GM19467 (cell line): ENCODE measurements around the gene FAM236D.
"Not testable (repeated sequence)": the region's sequence is repeated elsewhere in the genome, so short reads cannot be mapped to it uniquely, and the experiment has no call there.

ENCODE experiments used
- ATAC-seq: cut with Tn5 transposase; IDR thresholded peaks from one replicate; pipeline ENCODE4 v1.9.1; 2021; ENCODE audit warnings: mild to moderate bottlenecking, moderate library complexity; ENCODE audit not compliant: unreplicated experiment

The FAM236D gene

DNA sequence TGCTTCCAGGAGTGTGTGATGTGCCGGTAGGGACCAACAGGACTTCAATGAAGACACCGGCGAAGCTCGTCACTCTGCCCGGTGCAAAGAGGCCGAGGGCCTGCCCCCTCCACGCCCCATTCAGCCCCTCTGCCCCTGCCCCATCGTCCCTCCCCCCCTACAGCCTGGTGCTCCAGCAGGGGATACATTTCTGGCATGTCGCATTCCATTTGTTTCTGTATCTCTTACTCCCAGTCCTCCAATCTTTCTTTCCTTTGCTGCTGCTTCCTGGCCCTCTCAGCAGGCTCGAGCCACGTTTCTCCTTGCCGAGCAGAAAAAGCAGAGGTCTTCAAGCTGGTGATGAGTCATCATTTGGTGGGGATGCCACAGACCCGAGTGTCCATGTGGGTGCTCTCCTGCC is at the start of gene FAM236D:
Gene FAM236D, minus strand, starts transcription at position 101 of the 400 bp plus-strand sequence. Its CDS starts 100 bp downstream, at position 1.
- ATAC-seq, result not testable (repeated sequence)

DNA sequence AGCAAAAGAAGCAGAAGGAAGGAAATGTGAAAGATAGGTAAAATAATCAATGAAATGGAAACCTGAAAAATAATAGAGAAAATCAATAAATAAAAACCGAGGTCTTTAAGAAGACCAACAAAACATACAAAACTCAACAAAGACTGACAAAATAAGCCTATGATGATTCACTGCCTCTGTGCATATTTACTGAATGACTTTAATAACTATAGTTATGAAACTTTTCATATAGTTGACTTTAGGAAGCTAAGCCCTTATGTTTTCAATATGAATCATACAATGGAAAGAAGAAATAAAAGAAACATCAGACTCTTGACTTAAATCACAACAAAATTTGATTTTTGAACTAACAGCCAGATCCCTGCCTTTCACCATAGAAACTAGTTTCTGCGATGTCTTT is 29.5 kb upstream of the FAM236D start:
- ATAC-seq, result not testable (repeated sequence)

DNA sequence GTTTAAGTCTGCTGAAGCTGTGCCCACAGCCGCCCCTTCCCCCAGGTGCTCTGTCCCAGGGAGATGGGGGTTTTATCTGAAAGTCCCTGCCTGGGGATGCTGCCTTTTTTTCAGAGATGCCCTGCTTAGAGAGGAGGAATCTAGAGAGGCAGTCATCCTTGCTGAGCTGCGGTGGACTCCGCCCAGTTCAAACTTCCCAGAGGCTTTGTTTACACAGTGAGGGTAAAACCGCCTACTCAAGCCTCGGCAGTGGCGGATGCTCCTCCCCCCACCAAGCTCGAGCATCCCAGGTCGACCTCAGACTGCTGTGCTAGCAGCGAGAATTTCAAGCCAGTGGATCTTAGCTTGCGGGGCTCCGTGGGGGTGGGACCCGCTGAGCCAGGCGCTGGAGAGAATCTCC is 22.7 kb upstream of the FAM236D start:
- ATAC-seq, result not testable (repeated sequence)

DNA sequence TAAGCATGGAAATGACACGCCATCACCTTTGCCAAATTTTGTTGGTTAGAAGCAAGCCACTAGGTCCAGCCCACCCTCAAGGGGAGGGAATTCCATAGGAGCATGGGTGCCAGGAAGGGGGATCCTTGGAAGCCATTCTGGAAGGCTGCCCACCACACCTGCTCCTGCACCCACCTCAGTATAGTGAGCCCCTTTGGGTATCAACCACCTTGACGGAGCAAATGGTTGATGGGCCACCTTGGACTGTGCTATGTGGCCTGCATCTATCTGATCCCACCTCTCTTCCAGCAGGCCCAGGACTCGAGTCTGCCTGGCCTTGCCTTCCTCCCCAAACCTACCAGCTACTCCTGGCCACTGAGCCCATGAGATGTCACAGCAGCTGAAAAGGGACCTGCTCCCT is 17.6 kb downstream of the FAM236D start:
- not testable (repeated sequence) for ATAC-seq

DNA sequence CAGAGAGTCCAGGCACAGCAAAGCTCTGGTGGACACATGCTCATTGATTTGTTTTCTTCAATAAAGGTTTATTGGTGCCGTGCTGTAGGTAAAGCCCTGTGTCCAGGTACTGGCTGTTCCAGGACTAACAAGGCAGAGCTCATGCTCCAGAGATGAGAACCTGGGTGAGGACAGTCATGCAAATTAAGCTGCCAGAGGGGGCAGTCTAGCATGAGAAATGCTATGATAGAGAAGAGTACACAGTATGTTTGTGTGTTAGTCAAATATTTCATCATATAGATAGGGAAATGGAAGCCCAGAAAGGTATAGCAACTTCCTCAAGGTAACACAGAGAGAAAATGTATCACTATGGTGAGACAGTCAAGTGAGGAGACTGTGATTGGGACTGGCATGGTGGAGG is 19.9 kb downstream of the FAM236D start:
- not testable (repeated sequence) for ATAC-seq

DNA sequence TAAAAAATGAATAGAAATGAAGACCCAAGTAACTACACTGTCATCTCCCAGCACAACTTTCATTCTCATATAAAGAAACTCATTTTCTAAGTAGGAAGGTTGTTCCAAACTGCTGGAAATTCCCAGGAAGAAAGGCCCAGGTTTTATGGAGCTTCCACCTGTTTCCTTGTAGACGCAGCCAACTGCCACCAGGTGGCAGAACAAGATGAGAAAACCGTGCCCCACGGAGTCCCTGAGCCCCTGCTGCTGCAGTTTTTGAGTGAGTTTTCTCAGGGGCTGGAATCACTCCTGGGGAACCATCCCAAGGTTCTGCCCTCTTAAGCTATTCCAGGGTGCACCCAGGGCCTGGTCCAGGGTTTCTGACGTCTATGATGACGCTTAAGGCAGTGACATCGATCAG is 24.0 kb downstream of the FAM236D start:
- ATAC-seq, result not testable (repeated sequence)

DNA sequence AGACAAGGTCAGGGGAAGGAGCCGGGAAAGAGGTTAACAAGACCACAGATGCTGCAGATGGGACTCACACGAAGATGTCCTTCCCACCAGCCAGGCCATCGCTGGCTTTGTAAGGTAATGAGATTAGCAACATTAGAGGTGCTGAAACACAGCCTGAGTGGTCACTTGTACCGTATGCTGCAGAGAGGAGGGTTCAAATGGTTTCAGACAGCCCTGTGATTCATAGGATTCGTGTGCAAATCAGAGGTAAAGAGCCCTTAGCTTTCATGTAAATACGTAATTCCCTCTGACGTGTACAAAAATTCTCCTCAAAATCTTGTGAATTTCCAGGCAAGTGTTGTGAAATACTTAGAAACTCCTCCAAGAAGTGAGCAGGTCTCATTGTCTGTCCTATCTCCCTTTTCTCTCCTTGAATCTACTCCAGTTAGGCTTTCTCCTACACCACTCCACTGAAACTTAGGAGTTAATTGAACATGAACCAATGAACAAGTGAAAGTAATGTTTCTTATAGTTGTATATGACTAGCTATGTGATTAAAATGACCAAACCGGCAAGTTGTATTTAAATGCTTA is 24.6 kb downstream of the FAM236D start:
- not testable (repeated sequence) for ATAC-seq

DNA sequence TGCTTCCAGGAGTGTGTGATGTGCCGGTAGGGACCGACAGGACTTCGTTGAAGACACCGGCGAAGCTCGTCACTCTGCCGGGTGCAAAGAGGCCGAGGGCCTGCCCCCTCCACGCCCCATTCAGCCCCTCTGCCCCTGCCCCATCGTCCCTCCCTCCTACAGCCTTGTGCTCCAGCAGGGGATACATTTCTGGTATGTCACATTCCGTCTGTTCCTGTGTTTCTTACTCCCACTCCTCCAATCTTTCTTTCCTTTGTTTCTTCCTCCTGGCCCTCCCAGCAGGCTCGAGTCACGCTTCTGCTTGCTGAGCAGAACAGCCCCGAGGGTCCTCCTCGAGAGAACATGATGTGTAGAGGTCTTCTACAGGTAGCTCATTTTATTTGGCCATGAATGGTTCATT is 25.4 kb downstream of the FAM236D start, which contains the start of gene FAM236B:
Gene FAM236B, minus strand, starts transcription at position 101 of the 400 bp plus-strand sequence. Its CDS starts 100 bp downstream, at position 1.
- ATAC-seq, result not testable (repeated sequence)

DNA sequence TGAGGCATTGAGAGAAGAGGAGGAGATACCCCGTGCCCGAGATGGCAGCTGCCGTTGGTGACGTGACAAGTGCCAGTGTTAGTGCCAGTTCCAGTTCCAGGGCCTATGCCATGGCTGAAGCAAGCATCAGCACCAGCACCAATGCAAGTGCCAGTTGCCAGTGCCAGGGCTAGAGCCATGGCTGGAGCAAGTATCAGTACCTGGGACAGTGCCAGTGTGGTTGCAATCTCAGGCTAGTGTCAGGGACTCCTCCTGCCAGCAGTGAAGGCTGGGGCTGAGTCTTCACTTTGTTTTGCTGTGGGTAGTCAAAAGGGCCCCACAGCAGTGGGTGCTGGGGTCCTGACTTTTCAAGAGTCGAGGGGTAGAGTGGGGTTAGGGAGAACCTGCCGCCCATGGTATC is 29.9 kb downstream of the FAM236D start:
- ATAC-seq, result not testable (repeated sequence)

DNA sequence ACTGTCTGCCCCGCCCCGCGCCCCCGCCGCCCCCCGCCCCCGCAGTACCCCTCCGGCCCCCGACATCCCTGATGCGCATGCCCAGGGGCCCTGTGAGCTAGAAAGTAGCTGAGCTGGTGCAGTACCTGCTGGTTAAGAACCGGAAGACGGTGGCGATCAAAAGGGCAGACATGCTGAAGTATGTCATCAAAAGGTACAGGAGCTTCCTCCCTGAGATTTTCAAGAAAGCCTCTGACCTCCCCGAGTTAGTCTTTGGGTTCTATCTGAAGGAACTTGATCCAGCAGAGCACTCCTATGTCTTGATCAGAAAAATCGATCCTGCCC is 30.6 kb downstream of the FAM236D start:
- peak; percentile 69 for ATAC-seq

DNA sequence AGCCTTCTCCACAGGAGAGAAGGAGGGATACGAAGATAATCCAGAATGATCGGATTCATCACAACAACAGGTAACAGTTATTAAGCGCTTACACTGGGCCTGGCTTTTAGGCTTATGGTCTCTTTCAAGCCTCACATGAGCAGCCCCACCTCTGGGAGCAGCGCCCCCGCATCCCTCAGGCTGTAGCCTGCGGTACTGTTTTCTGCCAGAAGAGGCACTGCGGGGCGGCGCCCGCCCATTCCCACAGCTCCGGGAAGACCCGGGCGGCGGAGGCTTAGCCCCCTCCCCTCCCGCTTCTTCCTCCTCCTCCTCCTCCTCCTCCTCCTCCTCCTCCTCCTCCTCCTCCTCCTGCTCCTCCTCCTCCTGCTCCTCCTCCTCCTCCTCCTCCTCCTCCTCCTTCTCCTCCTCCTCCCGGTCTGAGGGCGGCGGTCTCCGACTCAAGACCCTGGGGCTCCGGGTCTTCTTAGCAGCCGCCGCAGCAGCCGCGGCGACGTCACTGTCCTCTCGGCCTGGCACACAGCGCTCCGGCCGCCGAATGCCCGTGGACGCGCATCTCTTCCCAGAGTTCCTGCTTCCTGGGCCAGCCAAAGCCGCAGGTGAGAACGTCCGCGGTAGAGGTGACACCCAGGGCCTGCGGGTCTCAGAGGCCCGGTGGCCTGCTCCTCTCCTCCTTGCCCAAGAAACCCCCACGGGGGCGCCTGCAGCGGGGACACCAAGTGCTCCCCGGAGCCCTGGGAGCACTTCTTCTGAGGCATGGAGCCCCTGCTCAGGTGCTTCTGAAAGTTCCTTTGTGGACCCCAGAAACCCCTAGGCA is 31.1 kb downstream of the FAM236D start, which contains the start of gene DMRTC1B:
Gene DMRTC1B, plus strand, starts transcription at position 238 of the 814 bp plus-strand sequence. CDS start 68,246 bp downstream, outside the sequence.
- peak; percentile 84 for ATAC-seq

DNA sequence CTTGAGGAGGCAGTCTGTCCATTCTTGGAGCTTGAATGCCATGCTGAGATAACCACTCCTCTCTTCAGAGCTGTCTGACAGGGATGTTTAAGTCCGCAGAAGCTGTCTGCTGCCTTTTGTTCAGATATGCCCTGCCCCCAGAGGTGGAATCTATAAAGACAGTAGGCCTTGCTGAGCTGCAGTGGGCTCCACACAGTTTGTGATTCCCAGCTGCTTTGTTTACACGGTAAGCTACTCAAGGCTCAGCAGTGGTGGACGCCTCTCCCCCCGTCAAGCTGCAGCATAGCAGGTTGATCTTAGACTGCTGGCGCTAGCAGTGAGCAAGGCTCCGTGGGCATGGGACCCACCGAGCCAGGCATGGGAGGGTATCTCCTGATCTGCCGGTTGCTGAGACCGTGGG is 47.6 kb downstream of the FAM236D start:
- not testable (repeated sequence) for ATAC-seq
